HG02798 (cell line): Measurements from ENCODE around the gene SNORC.
"Not testable (repeated sequence)": the region's sequence is repeated elsewhere in the genome, so short reads cannot be mapped to it uniquely, and the experiment has no call there.

Experiments used
- ATAC-seq: cut with Tn5 transposase; IDR thresholded peaks from one replicate; pipeline ENCODE4 v1.9.1; 2021; ENCODE audit warnings: mild to moderate bottlenecking; ENCODE audit not compliant: unreplicated experiment, poor library complexity

The SNORC gene

DNA sequence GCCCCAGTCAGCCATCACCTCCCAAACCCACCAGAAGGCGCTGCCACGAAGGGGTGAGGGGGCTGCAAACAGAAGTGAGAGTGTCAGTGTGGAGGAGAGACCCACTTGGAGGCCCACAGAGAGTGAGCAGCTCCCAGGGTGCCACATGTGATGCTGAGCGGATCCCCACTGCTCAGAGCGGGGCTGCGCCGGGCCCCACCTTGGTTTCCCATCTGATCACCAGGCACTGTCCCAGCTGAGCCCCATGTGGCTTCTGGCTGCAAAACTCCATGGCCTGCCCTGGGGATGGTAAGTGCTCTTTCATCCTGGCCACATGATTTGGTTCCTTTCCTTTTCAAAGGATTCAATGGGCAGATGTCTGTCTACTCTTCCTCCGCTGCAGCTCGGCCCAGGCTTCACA, 23.8 kb downstream of the SNORC start:
- ATAC-seq = no peak

DNA sequence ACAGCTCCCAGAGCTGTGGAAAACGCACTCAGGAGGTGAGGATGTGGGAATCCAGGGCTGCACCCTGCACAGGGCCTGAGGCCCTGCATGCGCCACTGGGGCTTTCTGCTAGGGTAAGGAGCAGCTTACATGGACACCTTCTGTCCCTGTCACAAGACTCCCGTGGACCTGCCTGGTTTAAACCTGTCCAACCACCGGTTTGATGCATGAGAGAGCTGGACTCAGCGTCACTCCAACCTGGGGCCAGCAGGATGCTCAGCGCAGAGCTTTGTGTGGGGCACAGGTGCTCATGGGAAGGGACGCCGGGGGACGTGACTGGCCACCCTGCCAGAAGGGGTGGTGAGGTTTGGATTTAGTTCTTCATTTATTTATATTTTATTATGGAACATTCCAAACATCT, 24.2 kb downstream of the SNORC start:
- ATAC-seq = no peak

DNA sequence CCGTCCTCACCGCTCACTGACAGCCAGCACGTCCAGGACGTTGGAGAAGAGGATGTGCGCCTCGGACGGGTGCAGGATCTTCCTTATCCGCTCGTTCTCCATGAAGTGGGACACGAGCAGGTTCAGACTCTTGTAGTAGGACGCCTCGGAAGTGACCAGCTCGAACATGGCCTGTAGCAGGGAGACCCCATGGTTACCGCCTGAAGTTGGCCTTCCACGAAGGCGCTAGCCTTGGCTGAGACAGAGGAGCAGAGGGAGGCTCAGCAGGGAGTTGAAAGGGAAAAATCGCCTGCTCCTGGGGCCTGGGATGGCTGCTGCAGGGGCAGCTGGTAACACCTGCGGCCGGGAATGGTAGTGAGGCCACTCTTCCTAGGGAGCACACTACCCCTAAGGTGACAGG, 24.7 kb downstream of the SNORC start:
- no peak for ATAC-seq

DNA sequence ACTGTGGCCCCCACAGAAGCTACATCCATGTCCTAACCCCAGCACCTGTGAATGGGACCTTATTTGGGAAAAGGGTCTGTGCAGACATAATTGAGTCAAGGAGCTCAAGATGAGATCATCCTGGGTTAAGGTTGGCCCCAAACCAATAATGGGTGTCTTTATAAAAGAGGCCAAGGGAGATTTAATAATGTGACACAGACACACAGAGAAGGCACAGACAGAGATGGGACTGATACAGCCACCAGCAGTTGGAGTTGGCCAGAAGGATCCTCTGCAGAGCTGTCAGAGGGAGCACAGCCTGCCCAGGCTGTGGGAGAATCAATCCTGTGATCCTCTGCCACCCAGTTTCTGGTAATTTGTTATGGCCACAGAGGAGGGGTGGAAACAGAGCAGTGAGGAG, 26.0 kb downstream of the SNORC start:
- no peak for ATAC-seq

- ATAC-seq = no peak
These were observed 26.9 kb downstream of the SNORC start for GRCh38 chr2:232896720-232897597.

- no peak for ATAC-seq
These were observed 27.7 kb downstream of the SNORC start for GRCh38 chr2:232897598-232898408.

DNA sequence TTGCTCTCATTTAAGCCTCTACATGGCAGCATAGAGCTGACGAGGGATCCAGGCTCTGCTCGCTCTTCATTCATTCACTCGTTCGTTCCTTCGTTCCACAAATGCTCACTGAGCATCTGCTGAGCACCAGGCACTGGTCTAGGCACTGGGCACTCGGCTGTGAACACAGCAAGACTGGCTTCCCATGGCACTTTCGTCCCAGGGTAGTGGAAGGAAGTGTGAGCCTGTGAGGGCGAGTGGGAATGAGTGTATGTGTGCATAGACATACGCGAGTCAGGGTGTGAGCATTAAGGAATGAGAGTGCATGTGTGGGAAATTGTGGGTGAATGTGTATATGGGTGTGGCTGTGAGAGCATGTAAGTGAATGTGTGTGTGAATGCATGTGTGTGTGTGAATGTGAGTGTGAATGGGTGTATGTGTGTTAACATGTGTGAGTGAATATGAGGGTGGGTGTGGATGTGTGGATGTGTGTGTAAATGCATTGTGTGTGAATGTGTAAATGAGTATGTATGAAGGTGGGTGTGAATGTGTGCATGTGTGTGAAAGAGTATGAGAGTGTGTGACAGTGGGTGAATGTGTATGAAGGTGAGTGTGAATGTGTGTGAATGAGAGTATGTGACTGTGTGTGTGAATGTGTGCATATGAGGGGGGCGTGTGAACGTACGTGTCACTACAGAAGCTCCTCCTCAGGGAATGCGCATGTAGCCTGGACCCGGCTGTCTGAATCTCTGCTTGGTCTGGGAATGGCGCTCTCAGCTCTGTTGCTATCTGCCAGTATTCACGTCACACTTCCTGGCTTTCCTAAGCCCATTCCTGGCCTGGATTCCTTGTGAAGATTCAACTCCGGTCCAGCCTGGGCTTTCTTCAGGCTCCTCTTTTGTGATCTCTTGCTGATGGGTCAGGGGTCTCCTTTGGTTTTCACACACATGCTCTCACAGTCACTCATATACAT, 28.8 kb downstream of the SNORC start:
- no peak for ATAC-seq

- no peak for ATAC-seq
These were observed 31.0 kb downstream of the SNORC start for GRCh38 chr2:232900811-232901735.

DNA sequence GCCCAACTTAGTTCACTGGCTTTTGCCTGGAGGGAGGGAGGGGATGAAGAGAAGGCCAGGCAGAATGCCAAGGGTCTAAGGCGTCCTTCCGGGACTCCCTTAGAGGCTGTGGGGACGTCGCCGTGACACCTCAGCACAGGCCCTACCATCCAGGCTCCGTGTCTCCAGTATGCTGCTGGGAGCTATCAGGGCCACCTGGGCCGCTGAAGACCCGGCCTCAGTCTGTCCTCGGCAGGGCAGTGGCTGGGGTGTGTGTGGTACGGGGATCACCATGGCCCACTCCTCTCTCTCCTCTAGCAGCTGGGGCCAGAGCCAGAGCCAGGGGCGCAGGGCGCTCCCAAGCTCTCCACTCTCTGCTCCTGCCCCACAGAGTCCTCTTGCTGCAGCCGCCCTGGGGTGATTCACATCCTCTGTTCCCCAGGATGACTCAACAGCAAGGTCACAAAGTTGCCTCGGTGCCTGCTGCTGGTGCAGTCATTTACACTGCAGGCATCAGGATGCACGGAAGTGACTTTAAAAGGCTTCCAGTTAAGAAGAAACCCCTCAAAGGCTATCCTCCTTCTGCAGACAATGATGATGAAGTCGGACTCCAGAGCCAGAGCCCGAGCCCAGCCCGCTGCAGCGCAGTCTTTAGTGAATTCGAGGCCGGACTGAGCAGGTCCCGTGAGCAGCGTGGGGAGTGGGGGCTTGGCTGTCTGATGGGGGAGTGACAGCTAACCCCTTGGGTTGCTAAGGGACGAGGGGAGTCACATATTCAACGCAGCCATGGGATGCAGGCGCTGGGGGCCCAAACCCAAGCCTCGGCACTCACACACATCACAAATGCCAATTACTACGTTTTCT, 31.9 kb downstream of the SNORC start:
- no peak for ATAC-seq

DNA sequence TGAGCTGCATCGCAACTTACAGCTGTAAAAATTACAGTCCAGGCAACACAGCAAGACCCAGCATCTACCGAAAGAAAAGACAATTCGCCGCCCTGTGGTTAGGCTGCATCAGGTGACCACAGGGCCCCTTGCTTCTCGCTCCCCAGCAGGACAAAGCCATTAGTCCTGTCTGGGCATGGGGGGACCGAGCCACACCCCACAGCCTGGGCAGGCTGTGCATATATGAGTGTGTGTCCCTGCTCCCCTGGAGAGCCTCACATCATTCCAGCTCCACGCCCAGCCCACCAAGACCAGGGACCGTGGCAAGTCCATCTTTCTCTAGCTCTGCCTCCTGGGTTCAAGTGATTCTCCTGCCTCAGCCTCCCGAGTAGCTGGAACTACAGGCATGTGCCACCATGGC, 33.9 kb downstream of the SNORC start:
- ATAC-seq = no peak

DNA sequence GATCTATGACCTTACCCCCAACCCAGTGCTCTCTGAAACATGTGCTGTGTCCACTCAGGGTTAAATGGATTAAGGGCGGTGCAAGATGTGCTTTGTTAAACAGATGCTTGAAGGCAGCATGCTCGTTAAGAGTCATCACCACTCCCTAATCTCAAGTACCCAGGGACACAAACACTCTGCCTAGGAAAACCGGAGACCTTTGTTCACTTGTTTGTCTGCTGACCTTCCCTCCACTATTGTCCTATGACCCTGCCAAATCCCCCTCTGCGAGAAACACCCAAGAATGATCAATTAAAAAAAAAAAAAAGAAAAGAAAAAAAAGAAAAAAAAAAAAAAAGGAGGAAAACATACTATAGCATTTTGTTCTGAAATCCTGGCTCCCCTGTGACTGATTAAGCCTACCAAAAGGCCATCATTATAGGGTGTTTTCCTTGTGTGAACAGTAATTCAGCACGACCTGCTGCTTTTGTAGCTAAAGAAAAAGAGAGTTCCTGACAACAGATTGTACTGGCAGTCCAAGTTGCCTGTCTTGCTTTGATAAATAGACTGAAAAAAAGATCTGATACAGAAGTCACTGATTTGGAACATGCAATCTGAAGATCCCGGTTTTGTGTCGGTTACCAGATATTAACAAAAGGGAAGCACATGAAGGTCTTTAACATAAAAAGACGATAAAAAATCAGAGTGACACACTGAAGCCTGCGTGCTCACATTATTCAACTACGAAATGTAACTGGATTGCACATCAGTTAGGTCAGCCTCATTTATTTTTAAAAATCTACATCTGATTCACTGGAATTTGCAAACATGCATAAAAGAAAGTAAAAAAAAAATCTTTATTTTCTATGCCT, 37.0 kb downstream of the SNORC start:
- ATAC-seq = not testable (repeated sequence)

- ATAC-seq = not testable (repeated sequence)
These were observed 37.6 kb downstream of the SNORC start for GRCh38 chr2:232907718-232908085.

DNA sequence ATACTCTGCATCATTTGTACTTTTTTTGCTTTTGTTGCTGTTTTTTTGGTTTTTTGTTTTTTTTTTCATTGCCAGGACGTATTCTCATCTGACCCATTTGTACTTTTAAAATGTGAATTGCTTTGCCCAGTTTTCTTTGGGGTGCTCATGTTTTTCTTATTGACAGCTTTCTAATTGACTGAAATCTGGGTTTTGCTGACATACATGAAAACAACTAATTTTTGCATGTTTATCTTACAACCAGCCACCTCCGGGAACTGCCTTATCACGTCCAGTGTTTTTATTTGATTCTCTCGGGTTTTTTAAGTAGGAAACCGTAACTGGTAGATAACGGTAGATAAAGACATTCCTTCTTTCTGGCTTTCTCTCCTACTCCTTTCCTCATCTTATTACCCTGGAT, 38.6 kb downstream of the SNORC start:
- ATAC-seq = no peak

DNA sequence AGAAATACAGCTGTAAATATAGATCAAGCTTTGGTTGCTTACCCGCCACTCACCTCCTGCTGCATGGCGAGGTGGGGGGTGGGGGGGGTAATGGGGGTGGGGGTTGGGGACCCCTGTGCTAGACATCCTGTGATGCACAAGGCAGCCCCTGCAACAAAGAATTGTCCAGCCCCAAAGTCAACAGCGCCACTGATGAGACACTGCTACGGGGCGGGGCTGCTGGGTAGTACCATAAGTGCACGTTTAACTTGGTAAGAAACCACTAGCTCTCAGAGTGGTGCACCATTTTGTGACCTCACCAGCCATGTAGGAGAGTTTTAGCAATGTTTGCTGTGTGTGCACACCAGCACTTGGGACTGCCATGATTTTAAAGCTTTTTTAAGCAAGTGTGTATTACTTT, 40.3 kb downstream of the SNORC start:
- no peak for ATAC-seq

DNA sequence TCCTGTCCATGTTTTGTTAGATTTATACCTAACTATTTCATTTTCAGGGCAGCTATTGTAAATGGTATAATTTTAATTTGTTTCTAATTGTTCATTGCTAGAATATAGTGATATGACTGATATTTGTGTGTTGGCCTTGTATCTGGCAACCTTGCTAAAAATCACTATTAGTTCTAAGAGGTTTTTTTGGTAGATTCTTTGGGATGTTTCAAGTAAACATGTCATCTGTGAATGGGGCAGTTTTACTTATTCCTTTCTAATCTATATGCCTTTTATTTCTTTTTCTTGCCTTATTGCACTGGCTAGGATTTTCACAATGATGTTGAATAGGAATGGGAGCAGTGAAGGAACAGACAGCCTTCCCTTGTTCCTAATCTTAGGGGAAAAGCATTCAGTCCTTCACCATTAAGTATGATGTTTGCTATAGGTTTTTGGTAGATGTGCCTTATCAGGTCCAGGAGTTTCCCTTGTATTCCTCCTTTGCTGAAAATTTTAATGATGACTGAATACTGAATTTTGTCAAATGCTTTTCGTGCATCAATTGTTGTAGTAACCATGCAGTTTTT, 41.7 kb downstream of the SNORC start:
- ATAC-seq = no peak

GRCh38 chr2:232913903-232914302, 43.8 kb downstream of the SNORC start:
- no peak for ATAC-seq

GRCh38 chr2:232919141-232919540, 49.1 kb downstream of the SNORC start:
- ATAC-seq = no peak
